SK-N-SH (cell line): ENCODE data around the gene LPO. TPM values are rescaled to one million over a fixed set of nuclear protein-coding genes. Genes with fewer than 3 reads are reported as not detected.

Experiments used
- CTCF ChIA-PET: fragments of 300-600, 350-600 bp; formaldehyde crosslinking; extraction: SDS; loops from one replicate; lab custom pipeline; 2021; lab: Yijun Ruan, JAX
- POLR2A ChIA-PET: fragments of 350-600 bp; sonication (Branson Sonifier 250); formaldehyde crosslinking; extraction: SDS; loops from one replicate; lab custom pipeline; 2020; ENCODE audit warnings: antibody characterized with exemption, inconsistent platforms; lab: Yijun Ruan, JAX
- DNase-seq: peaks from one replicate; pipeline ENCODE4 v3.0.0; 2012
- H2AFZ ChIP-seq: fragments of 200-600 bp; sonication (generic); 2 replicates; pipeline ENCODE4 v1.8.1; 2016; ENCODE audit warnings: antibody characterized with exemption, mild to moderate bottlenecking, low read depth
- H3F3A ChIP-seq: fragments of 200-600 bp; sonication (generic); replicated peaks from 2 replicates; pipeline ENCODE3; 2016; ENCODE audit warnings: antibody characterized with exemption, mild to moderate bottlenecking; ENCODE audit not compliant: insufficient read depth
- H3K27ac ChIP-seq, 2 experiments: fragments of 200-500 bp in 1 of 2; fragments of 200-600 bp in 1 of 2; sonication (Bioruptor generic) in 1 of 2; sonication (generic), shearing (Covaris generic) in 1 of 2; 2 replicates each; pipeline versions ENCODE4 v1.5.1 to v1.6.1; 2014 to 2016; ENCODE audit warnings: low read depth in 2 of 2, inconsistent platforms in 1 of 2, low read length in 1 of 2, mild to moderate bottlenecking in 1 of 2, mixed read lengths in 1 of 2
- H3K27me3 ChIP-seq: fragments of 200-600 bp; sonication (generic), shearing (Covaris generic); 2 replicates; pipeline ENCODE4 v1.6.1; 2016; ENCODE audit warnings: mixed run types; ENCODE audit not compliant: insufficient read depth
- H3K36me3 ChIP-seq, 2 experiments: fragments of 200-500 bp in 1 of 2; fragments of 200-600 bp in 1 of 2; sonication (Bioruptor generic) in 1 of 2; sonication (generic) in 1 of 2; replicated peaks in 1 of 2; 2 replicates each; pipeline versions ENCODE3 to v1.5.1; 2014 to 2016; ENCODE audit warnings: low read length in 1 of 2, mild to moderate bottlenecking in 1 of 2; ENCODE audit not compliant: insufficient read depth in 2 of 2, control insufficient read depth in 1 of 2
- H3K4me1 ChIP-seq, 2 experiments: fragments of 200-500 bp in 1 of 2; fragments of 200-600 bp in 1 of 2; sonication (Bioruptor generic) in 1 of 2; sonication (generic), shearing (Covaris generic) in 1 of 2; 2 replicates each; pipeline versions ENCODE4 v1.5.1 to v1.6.1; 2014 to 2016; ENCODE audit warnings: low read depth in 1 of 2, low read length in 1 of 2, mixed run types in 1 of 2; ENCODE audit not compliant: insufficient read depth in 2 of 2, control insufficient read depth in 1 of 2
- H3K4me2 ChIP-seq: fragments of 200-600 bp; sonication (generic), shearing (Covaris generic); 2 replicates; pipeline ENCODE4 v1.6.1; 2017; ENCODE audit warnings: mixed run types
- H3K4me3 ChIP-seq, 2 experiments: fragments of 200-500 bp in 1 of 2; fragments of 200-600 bp in 1 of 2; sonication (Bioruptor generic) in 1 of 2; sonication (generic), shearing (Covaris generic) in 1 of 2; 2 replicates each; pipeline versions ENCODE4 v1.5.1 to v1.8.1; 2014 to 2016; ENCODE audit warnings: low read depth in 2 of 2, inconsistent platforms in 1 of 2, low read length in 1 of 2, mild to moderate bottlenecking in 1 of 2, mixed read lengths in 1 of 2, moderate library complexity in 1 of 2
- H3K79me2 ChIP-seq: fragments of 200-600 bp; sonication (generic); 2 replicates; pipeline ENCODE4 v1.8.1; 2017; ENCODE audit warnings: mild to moderate bottlenecking; ENCODE audit not compliant: insufficient read depth
- H3K9ac ChIP-seq: fragments of 200-600 bp; sonication (generic); 2 replicates; pipeline ENCODE4 v1.6.1; 2017; ENCODE audit warnings: mixed run types
- H3K9me2 ChIP-seq: fragments of 200-600 bp; sonication (generic); 2 replicates; pipeline ENCODE4 v1.6.1; 2017; ENCODE audit warnings: mixed run types
- H3K9me3 ChIP-seq: fragments of 200-600 bp; sonication (generic); 2 replicates; pipeline ENCODE4 v1.6.1; 2017; ENCODE audit warnings: mixed run types, mild to moderate bottlenecking, moderate library complexity
- H4K20me1 ChIP-seq: fragments of 200-600 bp; sonication (generic); 2 replicates; pipeline ENCODE4 v1.6.1; 2017; ENCODE audit warnings: mild to moderate bottlenecking, mixed run types; ENCODE audit not compliant: insufficient read depth
- CHD2 ChIP-seq: fragments of 150-350 bp; IDR thresholded peaks from 2 replicates; pipeline ENCODE4 v1.6.1; 2018; ENCODE audit warnings: low read length; ENCODE audit not compliant: partially characterized antibody
- ELF1 ChIP-seq: IDR thresholded peaks from 2 replicates; pipeline ENCODE4 v1.4.0; 2012
- FOSL2 ChIP-seq: IDR thresholded peaks from 2 replicates; pipeline ENCODE4 v1.4.0; 2012; ENCODE audit warnings: low read depth, mild to moderate bottlenecking, moderate library complexity, borderline replicate concordance
- FOXJ3 ChIP-seq: sonication (generic); formaldehyde crosslinking; IDR thresholded peaks from 2 replicates; pipeline ENCODE4 v1.5.1; 2020; ENCODE audit warnings: mild to moderate bottlenecking, missing genetic modification reagents
- FOXM1 ChIP-seq: IDR thresholded peaks from 2 replicates; pipeline ENCODE4 v1.4.0; 2012; ENCODE audit warnings: low read depth, mild to moderate bottlenecking
- GATA2 ChIP-seq: sonication (generic); formaldehyde crosslinking; IDR thresholded peaks from 2 replicates; pipeline ENCODE4 v1.5.0; 2020; ENCODE audit warnings: mild to moderate bottlenecking, missing genetic modification reagents
- JUND ChIP-seq: IDR thresholded peaks from 2 replicates; pipeline ENCODE4 v1.4.0; 2012
- MXI1 ChIP-seq: IDR thresholded peaks from 2 replicates; pipeline ENCODE4 v1.6.1; 2012; ENCODE audit warnings: mild to moderate bottlenecking, low read depth, low read length, improper control_type of control experiment
- NFIC ChIP-seq: IDR thresholded peaks from 2 replicates; pipeline ENCODE4 v1.4.0; 2012; ENCODE audit warnings: borderline replicate concordance
- NRF1 ChIP-seq: IDR thresholded peaks from 2 replicates; pipeline ENCODE4 v1.6.1; 2012; ENCODE audit warnings: low read depth, mild to moderate bottlenecking, low read length
- POLR2AphosphoS5 ChIP-seq: IDR thresholded peaks from 2 replicates; pipeline ENCODE4 v1.6.1; 2012; ENCODE audit warnings: low read depth, low read length
- RAD21 ChIP-seq: IDR thresholded peaks from 2 replicates; pipeline ENCODE4 v1.6.1; 2012; ENCODE audit warnings: mild to moderate bottlenecking, low read length
- RFX5 ChIP-seq: IDR thresholded peaks from 2 replicates; pipeline ENCODE4 v1.6.1; 2012; ENCODE audit warnings: mild to moderate bottlenecking, improper control_type of control experiment, low read length
- RXRA ChIP-seq: IDR thresholded peaks from 2 replicates; pipeline ENCODE4 v1.4.0; 2012; ENCODE audit warnings: low read depth, mild to moderate bottlenecking, borderline replicate concordance
- SMC3 ChIP-seq: IDR thresholded peaks from 2 replicates; pipeline ENCODE4 v1.6.1; 2012; ENCODE audit warnings: low read depth, low read length, improper control_type of control experiment
- TAF1 ChIP-seq: IDR thresholded peaks from 2 replicates; pipeline ENCODE4 v1.6.1; 2012; ENCODE audit warnings: low read depth, mild to moderate bottlenecking, low read length, moderate library complexity, borderline replicate concordance
- TEAD4 ChIP-seq: IDR thresholded peaks from 2 replicates; pipeline ENCODE4 v1.4.0; 2012; ENCODE audit warnings: mild to moderate bottlenecking, borderline replicate concordance; ENCODE audit not compliant: insufficient read depth
- WGBS: methylation state at CpG from one replicate; pipeline ENCODE4 v1.1.6; 2017; ENCODE audit warnings: low lambda C conversion rate; 5-methylcytosine and 5-hydroxymethylcytosine counted together
- polyA plus RNA-seq, 3 experiments: library from polyadenylated mRNA; depleted of rRNA; stranded (reverse); fragments of >200 nt; gene quantifications; 2 replicates each; pipeline ENCODE4 v1.2.3, GENCODE V29; 2012
- TF ChIP-seq, protein P1 (sequence below): fragments of 150-350 bp; IDR thresholded peaks from 2 replicates; pipeline ENCODE4 v1.6.1; 2016; ENCODE audit warnings: mild to moderate bottlenecking, low read depth, low read length
- TF ChIP-seq, protein P2 (sequence below): IDR thresholded peaks from 2 replicates; pipeline ENCODE4 v1.4.0; 2012; ENCODE audit warnings: low read depth, borderline replicate concordance
- TF ChIP-seq, protein P3 (sequence below): IDR thresholded peaks from 2 replicates; pipeline ENCODE4 v1.4.0; 2012; ENCODE audit warnings: low read depth, borderline replicate concordance
- TF ChIP-seq, protein P4 (sequence below): IDR thresholded peaks from 2 replicates; pipeline ENCODE4 v1.4.0; 2012; ENCODE audit warnings: low read depth
- TF ChIP-seq, protein P5 (sequence below): fragments of 150-350 bp; IDR thresholded peaks from 2 replicates; pipeline ENCODE4 v1.6.1; 2017; ENCODE audit warnings: antibody characterized with exemption, low read length, low read depth, borderline replicate concordance

LPO gene
- polyA plus RNA-seq, 1 of the 3 experiments (the other 2 are of a cell fraction), result not detected

DNA sequence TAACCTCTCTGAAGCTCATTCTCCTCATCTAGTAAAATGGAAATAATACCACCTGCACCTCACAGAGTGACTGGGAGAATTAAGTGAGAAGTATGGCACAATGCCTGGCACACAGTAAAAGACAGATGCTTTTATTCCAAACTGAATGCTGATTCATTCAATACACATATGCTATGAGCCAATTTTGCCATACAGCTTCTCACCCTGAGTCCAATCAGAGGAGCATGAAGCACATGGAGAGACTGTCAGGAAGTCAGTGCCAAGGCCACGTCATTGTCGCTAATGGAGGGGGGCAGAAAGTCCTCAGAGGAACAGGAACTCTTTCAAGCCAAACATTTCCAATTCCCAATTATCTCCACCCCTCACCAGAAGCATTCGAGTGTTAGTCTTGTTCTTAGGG lies 30.9 kb upstream of the LPO start:
- Histone ChIP-seq H3K9ac (no peak overlapping the region), H4K20me1 (no peaks in the 10 kb centered on the region), H3K27me3 (no peaks in the 10 kb centered on the region), H3K9me3 (no peaks in the 10 kb centered on the region), H2AFZ (no peak overlapping the region), H3F3A (no peaks in the 10 kb centered on the region), H3K36me3 (peaks cover 9 to 52% of the 10 kb centered on the region in 2 experiments), H3K4me2 (no peak overlapping the region), H3K4me1 (no peaks in the 10 kb centered on the region), H3K79me2 (no peaks in the 10 kb centered on the region), H3K27ac (no peak overlapping the region), H3K9me2 (no peaks in the 10 kb centered on the region), H3K4me3 (no peak overlapping the region)
- TF ChIP-seq CHD2 (no peak), GATA2 (CRISPR knock-in tag) (no peak), JUND (no peak), FOXJ3 (CRISPR knock-in tag) (no peak)
- TF ChIP-seq, protein P1, sequence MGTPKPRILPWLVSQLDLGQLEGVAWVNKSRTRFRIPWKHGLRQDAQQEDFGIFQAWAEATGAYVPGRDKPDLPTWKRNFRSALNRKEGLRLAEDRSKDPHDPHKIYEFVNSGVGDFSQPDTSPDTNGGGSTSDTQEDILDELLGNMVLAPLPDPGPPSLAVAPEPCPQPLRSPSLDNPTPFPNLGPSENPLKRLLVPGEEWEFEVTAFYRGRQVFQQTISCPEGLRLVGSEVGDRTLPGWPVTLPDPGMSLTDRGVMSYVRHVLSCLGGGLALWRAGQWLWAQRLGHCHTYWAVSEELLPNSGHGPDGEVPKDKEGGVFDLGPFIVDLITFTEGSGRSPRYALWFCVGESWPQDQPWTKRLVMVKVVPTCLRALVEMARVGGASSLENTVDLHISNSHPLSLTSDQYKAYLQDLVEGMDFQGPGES, result no peak
- 75% methylated on average over 3 of the region's 3 CpGs for WGBS
- no peak for DNase-seq
- ChIA-PET POLR2A (interaction anchor here (2.2 kb wide), 1 partner anchor 12 kb away, joined by 7 read pairs; the partner anchor contains the start of gene MKS1), CTCF (no interaction called here)

DNA sequence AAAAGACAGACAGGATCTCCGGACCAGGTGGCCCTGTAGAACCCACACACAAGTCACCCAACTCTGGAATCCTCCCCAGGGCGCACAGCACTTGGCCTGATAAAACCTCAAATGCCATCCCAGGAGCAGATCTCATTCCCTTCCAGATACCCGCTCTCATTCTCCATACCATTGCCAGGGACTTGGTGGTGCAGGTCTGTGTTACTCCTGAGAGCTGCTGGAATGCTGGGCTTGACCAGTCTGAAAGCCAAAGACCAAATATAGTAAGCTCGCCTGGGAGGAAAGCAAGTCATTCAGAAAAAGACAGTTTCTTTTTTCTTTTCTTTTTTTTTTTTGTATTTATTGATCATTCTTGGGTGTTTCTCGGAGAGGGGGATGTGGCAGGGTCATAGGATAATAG lies 30.0 kb upstream of the LPO start:
- Histone ChIP-seq H3K4me2 (no peak overlapping the region), H3F3A (no peaks in the 10 kb centered on the region), H3K9me2 (no peaks in the 10 kb centered on the region), H2AFZ (no peak overlapping the region), H3K9me3 (no peaks in the 10 kb centered on the region), H3K4me1 (no peaks in the 10 kb centered on the region), H3K4me3 (no peak overlapping the region), H3K9ac (no peak overlapping the region), H3K27me3 (no peaks in the 10 kb centered on the region), H3K27ac (no peak overlapping the region), H3K79me2 (no peaks in the 10 kb centered on the region), H4K20me1 (no peaks in the 10 kb centered on the region), H3K36me3 (peaks cover 9 to 61% of the 10 kb centered on the region in 2 experiments)
- CTCF ChIA-PET, result no interaction called here
- no peak for DNase-seq
- WGBS, result 90% methylated on average over 5 of the region's 5 CpGs
- POLR2A ChIA-PET, result no interaction called here
- TF ChIP-seq, protein P2, sequence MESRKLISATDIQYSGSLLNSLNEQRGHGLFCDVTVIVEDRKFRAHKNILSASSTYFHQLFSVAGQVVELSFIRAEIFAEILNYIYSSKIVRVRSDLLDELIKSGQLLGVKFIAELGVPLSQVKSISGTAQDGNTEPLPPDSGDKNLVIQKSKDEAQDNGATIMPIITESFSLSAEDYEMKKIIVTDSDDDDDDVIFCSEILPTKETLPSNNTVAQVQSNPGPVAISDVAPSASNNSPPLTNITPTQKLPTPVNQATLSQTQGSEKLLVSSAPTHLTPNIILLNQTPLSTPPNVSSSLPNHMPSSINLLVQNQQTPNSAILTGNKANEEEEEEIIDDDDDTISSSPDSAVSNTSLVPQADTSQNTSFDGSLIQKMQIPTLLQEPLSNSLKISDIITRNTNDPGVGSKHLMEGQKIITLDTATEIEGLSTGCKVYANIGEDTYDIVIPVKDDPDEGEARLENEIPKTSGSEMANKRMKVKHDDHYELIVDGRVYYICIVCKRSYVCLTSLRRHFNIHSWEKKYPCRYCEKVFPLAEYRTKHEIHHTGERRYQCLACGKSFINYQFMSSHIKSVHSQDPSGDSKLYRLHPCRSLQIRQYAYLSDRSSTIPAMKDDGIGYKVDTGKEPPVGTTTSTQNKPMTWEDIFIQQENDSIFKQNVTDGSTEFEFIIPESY, result no peak
- no peak for TF ChIP-seq POLR2AphosphoS5
- TF ChIP-seq CHD2, result no peak
- TF ChIP-seq TAF1, result no peak
- TF ChIP-seq JUND, result no peak
- no peak for TF ChIP-seq FOSL2
- TF ChIP-seq FOXM1, result no peak
- TF ChIP-seq NFIC, result no peak
- TF ChIP-seq, protein P3, sequence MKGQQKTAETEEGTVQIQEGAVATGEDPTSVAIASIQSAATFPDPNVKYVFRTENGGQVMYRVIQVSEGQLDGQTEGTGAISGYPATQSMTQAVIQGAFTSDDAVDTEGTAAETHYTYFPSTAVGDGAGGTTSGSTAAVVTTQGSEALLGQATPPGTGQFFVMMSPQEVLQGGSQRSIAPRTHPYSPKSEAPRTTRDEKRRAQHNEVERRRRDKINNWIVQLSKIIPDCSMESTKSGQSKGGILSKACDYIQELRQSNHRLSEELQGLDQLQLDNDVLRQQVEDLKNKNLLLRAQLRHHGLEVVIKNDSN, result no peak
- TF ChIP-seq MXI1, result no peak
- TF ChIP-seq, protein P4, sequence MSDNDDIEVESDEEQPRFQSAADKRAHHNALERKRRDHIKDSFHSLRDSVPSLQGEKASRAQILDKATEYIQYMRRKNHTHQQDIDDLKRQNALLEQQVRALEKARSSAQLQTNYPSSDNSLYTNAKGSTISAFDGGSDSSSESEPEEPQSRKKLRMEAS, result no peak
- TF ChIP-seq NRF1, result no peak
- TF ChIP-seq, protein P5, sequence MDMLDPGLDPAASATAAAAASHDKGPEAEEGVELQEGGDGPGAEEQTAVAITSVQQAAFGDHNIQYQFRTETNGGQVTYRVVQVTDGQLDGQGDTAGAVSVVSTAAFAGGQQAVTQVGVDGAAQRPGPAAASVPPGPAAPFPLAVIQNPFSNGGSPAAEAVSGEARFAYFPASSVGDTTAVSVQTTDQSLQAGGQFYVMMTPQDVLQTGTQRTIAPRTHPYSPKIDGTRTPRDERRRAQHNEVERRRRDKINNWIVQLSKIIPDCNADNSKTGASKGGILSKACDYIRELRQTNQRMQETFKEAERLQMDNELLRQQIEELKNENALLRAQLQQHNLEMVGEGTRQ, result no peak
- TF ChIP-seq TEAD4, result no peak
- no peak for TF ChIP-seq SMC3
- no peak for TF ChIP-seq RFX5
- no peak for TF ChIP-seq ELF1
- no peak for TF ChIP-seq RAD21
- no peak for TF ChIP-seq RXRA
